Measurements from ENCODE around the gene LIPT2.

The LIPT2 gene

DNA sequence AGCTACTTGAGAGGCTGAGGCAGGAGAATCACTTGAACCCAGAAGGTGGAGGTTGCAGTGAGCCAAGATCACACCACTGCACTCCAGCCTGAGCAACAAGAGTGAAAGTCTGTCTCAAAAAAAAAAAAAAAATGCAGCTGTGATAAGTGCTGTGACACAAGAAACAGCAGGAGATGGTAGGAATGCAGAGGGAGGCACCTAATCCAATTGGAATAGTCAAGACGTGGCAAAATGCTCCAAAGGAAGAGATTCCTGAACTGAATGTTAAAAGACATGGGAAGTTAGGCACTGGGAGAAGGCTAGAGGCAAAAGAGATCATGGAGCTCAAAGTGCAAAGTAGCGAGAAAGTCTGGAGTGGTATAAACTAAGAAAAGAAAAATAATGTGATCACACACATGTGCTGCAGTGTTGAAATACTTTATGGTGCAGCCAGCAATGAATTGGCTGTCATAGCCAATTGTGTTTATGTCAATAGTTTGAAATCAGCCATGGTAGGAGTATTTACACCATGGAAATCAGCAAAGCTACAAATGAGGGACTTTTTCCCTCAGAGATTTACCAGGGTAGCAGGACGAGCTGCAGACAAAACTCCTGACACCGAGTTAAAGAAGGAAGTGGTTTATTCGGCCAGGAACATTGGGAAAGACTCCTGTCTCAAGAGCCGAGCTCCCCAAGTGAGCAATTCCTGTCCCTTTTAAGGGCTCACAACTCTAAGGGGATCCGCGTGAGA is 40.9 kb upstream of the LIPT2 start:
- Histone ChIP-seq H3K36me3 (ENCODE audit: insufficient read depth, insufficient read length, low read length) (no peaks in the 10 kb centered on the region), H3K9ac (ENCODE audit: insufficient read length, low read depth) (no peak overlapping the region), H3K9me3 (ENCODE audit: insufficient read depth, low read length) (peaks cover 7% of the 10 kb centered on the region; the same call in 1 of the 2 replicates), H3K4me1 (ENCODE audit: insufficient read depth, insufficient read length) (no peaks in the 10 kb centered on the region), H3K27me3 (ENCODE audit: insufficient read depth, insufficient read length) (no peaks in the 10 kb centered on the region), H3K4me3 (ENCODE audit: insufficient read length, low read depth) (no peak overlapping the region)
- DNase-seq (ENCODE audit: low read depth, low spot score), result peak; percentile 28
- no peak for TF ChIP-seq SUZ12 (IDR thresholded peaks at IDR 0.05; ENCODE audit: extremely low read depth, insufficient read depth, insufficient read length)

DNA sequence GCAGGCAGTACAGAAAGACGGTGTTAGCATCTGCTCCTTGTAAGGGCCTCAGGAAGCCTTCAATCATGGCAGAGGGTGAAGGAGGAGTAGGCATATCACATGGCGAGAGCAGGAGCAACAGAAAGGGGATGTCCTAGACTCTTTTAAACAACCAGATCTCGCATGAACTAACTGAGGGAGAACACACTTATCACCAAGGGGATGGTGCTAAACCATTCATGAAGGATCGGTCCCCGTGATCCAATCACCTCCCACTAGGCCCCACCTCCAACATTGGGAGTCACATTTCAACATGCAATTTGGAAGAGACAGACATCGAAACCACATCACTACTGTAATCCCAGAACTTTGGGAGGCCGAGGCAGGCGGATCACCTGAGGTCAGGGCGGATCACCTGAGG is 39.9 kb upstream of the LIPT2 start:
- Histone ChIP-seq H3K9ac (ENCODE audit: insufficient read length, low read depth) (no peak overlapping the region), H3K27me3 (ENCODE audit: insufficient read depth, insufficient read length) (no peaks in the 10 kb centered on the region), H3K9me3 (ENCODE audit: insufficient read depth, low read length) (no peaks in the 10 kb centered on the region), H3K36me3 (ENCODE audit: insufficient read depth, insufficient read length, low read length) (no peaks in the 10 kb centered on the region), H3K4me3 (ENCODE audit: insufficient read length, low read depth) (no peak overlapping the region), H3K4me1 (ENCODE audit: insufficient read depth, insufficient read length) (no peaks in the 10 kb centered on the region)
- no peak for DNase-seq (ENCODE audit: low read depth, low spot score)
- TF ChIP-seq YY1 (IDR thresholded peaks at IDR 0.05; ENCODE audit: insufficient read depth, insufficient read length) (no peak), ZNF274 (IDR thresholded peaks at IDR 0.05; ENCODE audit: low read depth, low read length) (no peak), SUZ12 (IDR thresholded peaks at IDR 0.05; ENCODE audit: extremely low read depth, insufficient read depth, insufficient read length) (no peak)

DNA sequence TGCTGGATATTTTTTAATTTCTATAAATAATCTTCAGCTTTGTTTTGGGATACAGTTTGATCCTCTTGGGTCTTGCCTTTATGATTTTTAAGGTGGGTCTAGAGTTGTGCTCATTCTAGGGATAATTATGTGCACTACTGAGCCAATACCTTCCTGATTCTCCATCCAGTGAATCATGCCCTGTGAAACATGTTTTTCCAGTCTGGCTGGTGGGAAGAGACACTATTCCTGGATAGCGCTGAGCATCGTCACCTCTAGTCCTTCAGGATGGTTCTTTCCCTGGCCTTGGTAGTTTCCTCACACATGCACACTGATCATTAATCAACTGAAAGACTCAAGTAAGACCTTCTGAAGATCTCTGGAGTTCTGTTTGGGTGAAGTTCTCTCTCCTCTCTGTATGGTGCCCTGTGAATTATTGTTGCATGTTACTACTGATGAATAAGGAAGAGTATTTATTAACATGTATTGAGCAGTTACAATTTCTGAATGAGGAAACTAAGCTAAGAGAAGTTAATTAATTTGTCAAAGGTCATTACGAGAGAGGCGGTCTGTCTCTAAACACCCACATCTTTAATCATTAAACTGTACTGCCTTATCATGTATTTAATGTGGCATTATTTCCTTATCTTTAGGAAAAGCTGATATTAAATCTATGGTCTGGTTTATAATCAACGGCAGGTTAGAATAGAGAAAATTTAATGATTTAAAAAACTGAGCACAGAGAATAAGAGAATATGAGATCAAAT is 39.1 kb upstream of the LIPT2 start:
- DNase-seq (ENCODE audit: low read depth, low spot score), result no peak
- no peak for TF ChIP-seq ZNF274 (IDR thresholded peaks at IDR 0.05; ENCODE audit: low read depth, low read length)
- TF ChIP-seq YY1 (IDR thresholded peaks at IDR 0.05; ENCODE audit: insufficient read depth, insufficient read length), result no peak
- no peak for TF ChIP-seq SUZ12 (IDR thresholded peaks at IDR 0.05; ENCODE audit: extremely low read depth, insufficient read depth, insufficient read length)
- no peaks in the 10 kb centered on the region for H3K27me3 ChIP-seq (ENCODE audit: insufficient read depth, insufficient read length)
- H3K36me3 ChIP-seq (ENCODE audit: insufficient read depth, insufficient read length, low read length), result no peaks in the 10 kb centered on the region
- no peak overlapping the region for H3K4me3 ChIP-seq (ENCODE audit: insufficient read length, low read depth)
- no peak overlapping the region for H3K9ac ChIP-seq (ENCODE audit: insufficient read length, low read depth)
- H3K9me3 ChIP-seq (ENCODE audit: insufficient read depth, low read length), result no peaks in the 10 kb centered on the region
- H3K4me1 ChIP-seq (ENCODE audit: insufficient read depth, insufficient read length), result no peaks in the 10 kb centered on the region

DNA sequence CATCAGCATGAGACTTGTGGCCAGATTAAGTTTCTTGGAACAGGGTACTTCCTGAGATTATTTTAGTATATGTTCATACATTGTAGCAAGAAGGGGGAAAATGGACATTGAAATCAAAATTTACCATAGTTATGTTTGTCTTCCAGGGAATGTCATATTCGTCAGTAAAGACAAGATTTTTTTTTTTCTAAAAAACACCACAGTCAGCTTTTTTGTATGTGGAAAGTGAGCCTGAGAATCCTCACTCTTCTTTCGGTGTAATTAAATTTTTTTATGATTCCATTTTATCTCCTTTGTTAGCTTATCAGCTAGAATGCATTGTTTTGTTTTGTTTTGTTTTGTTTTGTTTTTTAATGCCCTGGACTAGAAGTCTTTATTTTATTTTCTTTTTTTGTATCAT is 31.5 kb upstream of the LIPT2 start:
- no peaks in the 10 kb centered on the region for H3K27me3 ChIP-seq (ENCODE audit: insufficient read depth, insufficient read length)
- no peak for TF ChIP-seq YY1 (IDR thresholded peaks at IDR 0.05; ENCODE audit: insufficient read depth, insufficient read length)
- no peak for TF ChIP-seq ZNF274 (IDR thresholded peaks at IDR 0.05; ENCODE audit: low read depth, low read length)
- no peak for TF ChIP-seq SUZ12 (IDR thresholded peaks at IDR 0.05; ENCODE audit: extremely low read depth, insufficient read depth, insufficient read length)
- no peaks in the 10 kb centered on the region for H3K4me1 ChIP-seq (ENCODE audit: insufficient read depth, insufficient read length)
- no peak overlapping the region for H3K9ac ChIP-seq (ENCODE audit: insufficient read length, low read depth)
- no peaks in the 10 kb centered on the region for H3K36me3 ChIP-seq (ENCODE audit: insufficient read depth, insufficient read length, low read length)
- H3K4me3 ChIP-seq (ENCODE audit: insufficient read length, low read depth), result no peak overlapping the region
- no peaks in the 10 kb centered on the region for H3K9me3 ChIP-seq (ENCODE audit: insufficient read depth, low read length)
- no peak for DNase-seq (ENCODE audit: low read depth, low spot score)

DNA sequence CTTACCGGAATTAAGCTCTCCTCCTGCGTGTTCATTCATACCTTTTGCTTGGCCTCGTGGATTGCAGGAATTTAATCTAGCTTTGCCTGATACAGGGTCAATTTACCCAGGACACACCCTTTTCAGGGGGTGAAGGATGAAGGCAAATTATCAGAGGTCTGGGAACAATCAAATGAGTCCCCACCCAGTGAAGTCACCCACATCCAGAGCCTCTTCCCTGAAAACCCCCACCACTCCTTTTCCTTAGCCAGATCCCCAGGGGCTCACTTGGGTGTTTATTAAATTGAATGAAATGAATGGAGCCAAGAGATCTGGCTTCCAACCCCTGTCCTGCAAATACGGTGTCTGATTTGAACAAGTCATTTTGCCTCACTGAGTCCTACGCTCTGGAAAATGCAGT is 31.0 kb upstream of the LIPT2 start:
- Histone ChIP-seq H3K4me1 (ENCODE audit: insufficient read depth, insufficient read length) (no peaks in the 10 kb centered on the region), H3K9me3 (ENCODE audit: insufficient read depth, low read length) (no peaks in the 10 kb centered on the region), H3K27me3 (ENCODE audit: insufficient read depth, insufficient read length) (no peaks in the 10 kb centered on the region), H3K4me3 (ENCODE audit: insufficient read length, low read depth) (no peak overlapping the region), H3K36me3 (ENCODE audit: insufficient read depth, insufficient read length, low read length) (no peaks in the 10 kb centered on the region), H3K9ac (ENCODE audit: insufficient read length, low read depth) (no peak overlapping the region)
- TF ChIP-seq YY1 (IDR thresholded peaks at IDR 0.05; ENCODE audit: insufficient read depth, insufficient read length) (no peak), ZNF274 (IDR thresholded peaks at IDR 0.05; ENCODE audit: low read depth, low read length) (no peak), SUZ12 (IDR thresholded peaks at IDR 0.05; ENCODE audit: extremely low read depth, insufficient read depth, insufficient read length) (no peak)
- DNase-seq (ENCODE audit: low read depth, low spot score), result no peak

DNA sequence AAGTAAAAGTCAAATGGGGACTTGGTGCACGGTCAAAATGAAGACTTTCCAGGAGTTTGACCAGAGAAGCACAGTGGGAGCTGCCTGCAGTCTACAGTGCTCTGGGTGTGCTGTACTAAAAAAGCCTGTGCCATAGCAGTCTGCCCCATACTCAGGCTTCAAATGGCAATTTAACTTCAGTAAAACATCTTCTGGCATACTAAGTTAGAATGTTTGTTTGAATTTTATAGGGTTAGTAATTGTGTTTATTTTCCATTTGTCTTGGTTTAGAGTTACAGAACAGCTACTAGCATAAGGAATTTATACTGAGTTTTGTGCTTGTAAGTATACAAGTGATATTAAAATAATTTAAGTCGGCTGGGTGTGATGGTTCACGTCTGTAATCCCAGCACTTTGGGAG is 29.3 kb upstream of the LIPT2 start:
- no peaks in the 10 kb centered on the region for H3K4me1 ChIP-seq (ENCODE audit: insufficient read depth, insufficient read length)
- H3K9me3 ChIP-seq (ENCODE audit: insufficient read depth, low read length), result no peaks in the 10 kb centered on the region
- no peaks in the 10 kb centered on the region for H3K27me3 ChIP-seq (ENCODE audit: insufficient read depth, insufficient read length)
- H3K9ac ChIP-seq (ENCODE audit: insufficient read length, low read depth), result no peak overlapping the region
- no peak overlapping the region for H3K4me3 ChIP-seq (ENCODE audit: insufficient read length, low read depth)
- DNase-seq (ENCODE audit: low read depth, low spot score), result no peak
- TF ChIP-seq SUZ12 (IDR thresholded peaks at IDR 0.05; ENCODE audit: extremely low read depth, insufficient read depth, insufficient read length) (no peak), YY1 (IDR thresholded peaks at IDR 0.05; ENCODE audit: insufficient read depth, insufficient read length) (no peak), ZNF274 (IDR thresholded peaks at IDR 0.05; ENCODE audit: low read depth, low read length) (no peak)
- no peaks in the 10 kb centered on the region for H3K36me3 ChIP-seq (ENCODE audit: insufficient read depth, insufficient read length, low read length)

DNA sequence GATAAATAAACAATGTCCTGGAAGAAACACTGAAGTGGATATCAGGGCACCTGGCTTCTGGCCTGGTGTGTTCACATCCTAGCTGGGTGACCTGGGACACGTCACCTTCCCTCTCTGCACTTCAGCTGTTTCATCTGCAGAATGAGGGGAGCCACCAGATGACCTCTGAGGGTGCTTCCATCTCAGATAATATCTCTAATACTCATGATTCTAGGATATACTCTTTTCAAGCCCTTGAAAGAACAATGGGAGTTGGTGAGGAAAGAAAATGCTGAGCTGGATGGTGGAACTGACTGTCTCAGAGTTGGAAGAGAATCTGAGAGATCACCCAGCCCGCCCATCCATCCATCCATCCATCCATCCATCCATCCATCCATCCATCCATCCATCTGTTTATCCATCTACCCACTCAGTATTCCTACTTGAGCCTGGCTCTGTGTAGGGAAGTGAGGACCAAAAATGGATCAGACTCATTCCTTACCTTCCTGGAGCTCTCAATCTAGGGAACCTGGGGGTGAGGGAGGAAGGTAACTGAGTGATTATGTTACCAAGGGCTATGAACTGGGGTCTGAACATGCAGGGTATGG is 28.2 kb upstream of the LIPT2 start:
- TF ChIP-seq ZNF274 (IDR thresholded peaks at IDR 0.05; ENCODE audit: low read depth, low read length) (no peak), YY1 (IDR thresholded peaks at IDR 0.05; ENCODE audit: insufficient read depth, insufficient read length) (no peak), SUZ12 (IDR thresholded peaks at IDR 0.05; ENCODE audit: extremely low read depth, insufficient read depth, insufficient read length) (no peak)
- H3K4me1 ChIP-seq (ENCODE audit: insufficient read depth, insufficient read length), result no peaks in the 10 kb centered on the region
- DNase-seq (ENCODE audit: low read depth, low spot score), result no peak

More for the DNA sequence above, 28.2 kb upstream of the LIPT2 start:
- Histone ChIP-seq H3K4me3 (ENCODE audit: insufficient read length, low read depth) (no peak overlapping the region), H3K9me3 (ENCODE audit: insufficient read depth, low read length) (no peaks in the 10 kb centered on the region), H3K36me3 (ENCODE audit: insufficient read depth, insufficient read length, low read length) (no peaks in the 10 kb centered on the region), H3K27me3 (ENCODE audit: insufficient read depth, insufficient read length) (no peaks in the 10 kb centered on the region), H3K9ac (ENCODE audit: insufficient read length, low read depth) (no peak overlapping the region)
